Trophoblast cell (in vitro differentiated cells and primary cell): ENCODE data around the gene CKS1B.
A peak's percentile ranks its signal among the peaks of the same experiment; 100 is the strongest.
"Not testable (repeated sequence)": the region's sequence is repeated elsewhere in the genome, so short reads cannot be mapped to it uniquely, and the experiment has no call there.

Source experiments
- DNase-seq, 2 donors: peaks; one replicate each; pipeline ENCODE4 v3.0.0-alpha.2; 2016
- H2AFZ ChIP-seq: 2 replicates; pipeline ENCODE4 v1.6.1; 2013; ENCODE audit warnings: low read length, moderate library complexity, mild to moderate bottlenecking; ENCODE audit not compliant: insufficient read depth, poor library complexity
- H2AK5ac ChIP-seq: 2 replicates; pipeline ENCODE4 v1.6.1; 2013; ENCODE audit warnings: mild to moderate bottlenecking, low read length
- H2BK120ac ChIP-seq: 2 replicates; pipeline ENCODE4 v1.6.1; 2013; ENCODE audit warnings: low read length, mild to moderate bottlenecking, moderate library complexity; ENCODE audit not compliant: insufficient read depth, poor library complexity
- H2BK12ac ChIP-seq: 2 replicates; pipeline ENCODE4 v1.6.1; 2013; ENCODE audit warnings: mild to moderate bottlenecking, low read length, moderate library complexity
- H2BK5ac ChIP-seq: 2 replicates; pipeline ENCODE4 v1.6.1; 2013; ENCODE audit warnings: low read length, low read depth, moderate library complexity, mild to moderate bottlenecking; ENCODE audit not compliant: poor library complexity
- H3K14ac ChIP-seq: 2 replicates; pipeline ENCODE4 v1.6.1; 2013; ENCODE audit warnings: mild to moderate bottlenecking, low read length
- H3K18ac ChIP-seq: 2 replicates; pipeline ENCODE4 v1.6.1; 2013; ENCODE audit warnings: mild to moderate bottlenecking, low read length
- H3K23ac ChIP-seq: 2 replicates; pipeline ENCODE4 v1.6.1; 2013; ENCODE audit warnings: low read length
- H3K27ac ChIP-seq: 2 replicates; pipeline ENCODE4 v1.5.1; 2013; ENCODE audit warnings: low read depth, mild to moderate bottlenecking, inconsistent platforms, low read length, moderate library complexity
- H3K27me3 ChIP-seq: 2 replicates; pipeline ENCODE4 v1.6.1; 2013; ENCODE audit warnings: inconsistent platforms, mild to moderate bottlenecking, low read length, moderate library complexity; ENCODE audit not compliant: insufficient read depth
- H3K36me3 ChIP-seq, 2 experiments: 1 replicate in 1 of 2; 2 replicates in 1 of 2; pipeline ENCODE4 v1.6.1; 2013; ENCODE audit warnings: low read length in 2 of 2, mild to moderate bottlenecking in 2 of 2, moderate library complexity in 1 of 2; ENCODE audit not compliant: insufficient read depth in 2 of 2, control insufficient read depth in 1 of 2
- H3K4ac ChIP-seq: 2 replicates; pipeline ENCODE4 v1.6.1; 2013; ENCODE audit warnings: low read depth, mild to moderate bottlenecking, low read length, moderate library complexity
- H3K4me1 ChIP-seq, 2 experiments: 1 replicate in 1 of 2; 2 replicates in 1 of 2; pipeline ENCODE4 v1.6.1; 2013; ENCODE audit warnings: low read length in 2 of 2, mild to moderate bottlenecking in 2 of 2, moderate library complexity in 1 of 2; ENCODE audit not compliant: insufficient read depth in 2 of 2, control insufficient read depth in 1 of 2
- H3K4me2 ChIP-seq: 2 replicates; pipeline ENCODE4 v1.6.1; 2013; ENCODE audit warnings: inconsistent platforms, mild to moderate bottlenecking, low read length, moderate library complexity
- H3K4me3 ChIP-seq: 2 replicates; pipeline ENCODE4 v1.5.1; 2013; ENCODE audit warnings: mild to moderate bottlenecking, low read depth, low read length, inconsistent platforms
- H3K79me1 ChIP-seq: one replicate; pipeline ENCODE4 v1.6.1; 2013; ENCODE audit warnings: low read length
- H3K79me2 ChIP-seq: 2 replicates; pipeline ENCODE4 v1.6.1; 2013; ENCODE audit warnings: low read length, mild to moderate bottlenecking; ENCODE audit not compliant: control insufficient read depth, insufficient read depth, poor library complexity
- H3K9ac ChIP-seq: 2 replicates; pipeline ENCODE4 v1.6.1; 2013; ENCODE audit warnings: mild to moderate bottlenecking, low read length
- H3K9me3 ChIP-seq: 2 replicates; pipeline ENCODE4 v1.6.1; 2013; ENCODE audit warnings: low read depth, mild to moderate bottlenecking, control low read depth, inconsistent platforms, low read length; ENCODE audit not compliant: insufficient read depth
- H4K12ac ChIP-seq: 2 replicates; pipeline ENCODE4 v1.6.1; 2013; ENCODE audit warnings: low read depth, mild to moderate bottlenecking, low read length, moderate library complexity
- H4K8ac ChIP-seq: 2 replicates; pipeline ENCODE4 v1.6.1; 2013; ENCODE audit warnings: low read depth, mild to moderate bottlenecking, low read length, moderate library complexity
- H4K91ac ChIP-seq: one replicate; pipeline ENCODE4 v1.6.1; 2013; ENCODE audit warnings: low read depth, mild to moderate bottlenecking, low read length, moderate library complexity
- WGBS: extraction: QIAGEN DNeasy Blood & Tissue Kit; methylation state at CpG from one replicate; pipeline ENCODE4 v1.1.7; 2013; ENCODE audit warnings: missing lambda C conversion rate; ENCODE audit not compliant: insufficient read length, insufficient coverage; ENCODE audit errors: extremely low coverage; 5-methylcytosine and 5-hydroxymethylcytosine counted together

Gene CKS1B

GRCh38 chr1:154983776-154984466, 9.4 kb downstream of the CKS1B start:
- Histone ChIP-seq H3K4me2 (peak overlapping the region; percentile 86), H3K27me3 (no peaks in the 10 kb centered on the region), H3K9ac (peak overlapping the region; percentile 99), H3K4me3 (peak overlapping the region; percentile 79), H3K14ac (peak overlapping the region; percentile 36), H2AFZ (peak overlapping the region; percentile 10), H3K27ac (no peak overlapping the region), H2BK120ac (peak overlapping the region; percentile 3), H3K9me3 (peaks cover 2% of the 10 kb centered on the region), H3K18ac (no peak overlapping the region), H3K4me1 (peaks cover 3 to 6% of the 10 kb centered on the region in 2 experiments), H4K91ac (peak overlapping the region; percentile 53), H3K23ac (no peak overlapping the region), H3K79me1 (peaks cover 6% of the 10 kb centered on the region), H2BK5ac (no peak overlapping the region), H3K79me2 (peaks cover 7% of the 10 kb centered on the region), H4K8ac (peak overlapping the region; percentile 63), H2BK12ac (no peak overlapping the region), H3K36me3 (peaks cover 20 to 22% of the 10 kb centered on the region in 2 experiments), H3K4ac (peak overlapping the region; percentile 1), H2AK5ac (peak overlapping the region; percentile 8), H4K12ac (peak overlapping the region; percentile 68)
- no peak for DNase-seq
- no CpG with 5 or more reads among the region's 17 CpGs for WGBS

- H4K12ac ChIP-seq, H3K18ac ChIP-seq, H3K27me3 ChIP-seq, H3K4me3 ChIP-seq, H3K9ac ChIP-seq, H3K4me2 ChIP-seq, H2BK5ac ChIP-seq, H3K23ac ChIP-seq, H3K4ac ChIP-seq, H3K9me3 ChIP-seq, H2BK120ac ChIP-seq, H2AK5ac ChIP-seq, H3K14ac ChIP-seq, H4K91ac ChIP-seq, H3K79me1 ChIP-seq, H2AFZ ChIP-seq, H3K4me1 ChIP-seq, H3K79me2 ChIP-seq, H2BK12ac ChIP-seq, H4K8ac ChIP-seq: not testable (repeated sequence)
- WGBS = no CpG with 5 or more reads among the region's 4 CpGs
- DNase-seq = peak; percentile 86 to 91
- Histone ChIP-seq H3K36me3 (peaks cover 26 to 33% of the 10 kb centered on the region in 2 experiments), H3K27ac (peak overlapping the region; percentile 15)
These were observed 12.3 kb downstream of the CKS1B start for GRCh38 chr1:154986736-154987135.

DNA sequence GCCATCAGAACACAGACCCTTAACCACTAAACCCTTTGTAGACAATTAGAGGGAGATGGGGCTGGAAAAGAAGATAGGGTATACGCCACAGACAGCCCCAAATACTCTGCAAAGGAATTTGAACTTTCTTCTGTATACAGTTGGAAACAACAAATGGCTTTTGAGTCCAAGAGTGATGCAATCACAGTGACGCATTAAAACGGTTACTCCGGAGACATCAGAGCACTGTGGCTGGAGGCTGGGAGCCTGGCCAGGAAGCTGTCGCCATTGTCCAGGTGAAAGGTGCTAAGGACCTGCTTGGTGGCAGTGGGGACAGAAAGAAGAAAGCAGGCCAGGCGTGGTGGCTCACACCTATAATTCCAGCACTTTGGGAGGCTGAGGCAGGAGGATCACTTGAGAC, 12.8 kb downstream of the CKS1B start:
- H2AFZ ChIP-seq = no peak overlapping the region
- no peak overlapping the region for H3K4me3 ChIP-seq
- no CpG with 5 or more reads among the region's 6 CpGs for whole genome bisulfite sequencing
- H4K8ac ChIP-seq = no peak overlapping the region
- H3K9ac ChIP-seq = no peak overlapping the region
- no peak overlapping the region for H4K91ac ChIP-seq
- H3K14ac ChIP-seq = no peak overlapping the region
- peak; percentile 90 to 97 for DNase-seq
- H3K79me2 ChIP-seq = peaks cover 7% of the 10 kb centered on the region
- no peak overlapping the region for H2BK5ac ChIP-seq
- peaks cover 2% of the 10 kb centered on the region for H3K9me3 ChIP-seq
- H3K4me1 ChIP-seq = peaks cover 3 to 6% of the 10 kb centered on the region in 2 experiments
- H3K27ac ChIP-seq = peak overlapping the region; percentile 15
- H3K23ac ChIP-seq = no peak overlapping the region
- peaks cover 26 to 31% of the 10 kb centered on the region in 2 experiments for H3K36me3 ChIP-seq
- no peak overlapping the region for H2AK5ac ChIP-seq
- H4K12ac ChIP-seq = no peak overlapping the region
- peaks cover 6% of the 10 kb centered on the region for H3K79me1 ChIP-seq
- no peak overlapping the region for H3K4ac ChIP-seq
- no peaks in the 10 kb centered on the region for H3K27me3 ChIP-seq
- no peak overlapping the region for H3K4me2 ChIP-seq
- H2BK120ac ChIP-seq = no peak overlapping the region
- H2BK12ac ChIP-seq = no peak overlapping the region
- H3K18ac ChIP-seq = no peak overlapping the region

- Histone ChIP-seq H2BK5ac (no peak overlapping the region), H3K79me1 (peaks cover 6% of the 10 kb centered on the region), H3K14ac (no peak overlapping the region), H2AK5ac (no peak overlapping the region), H3K79me2 (peaks cover 6% of the 10 kb centered on the region), H4K8ac (no peak overlapping the region), H3K23ac (no peak overlapping the region), H4K91ac (no peak overlapping the region), H3K27me3 (no peaks in the 10 kb centered on the region), H4K12ac (no peak overlapping the region), H3K18ac (no peak overlapping the region), H3K4me3 (no peak overlapping the region), H3K36me3 (peaks cover 26 to 36% of the 10 kb centered on the region in 2 experiments), H3K4me1 (peaks cover 3 to 4% of the 10 kb centered on the region in 2 experiments), H3K9me3 (peaks cover 2% of the 10 kb centered on the region), H3K27ac (no peak overlapping the region), H2AFZ (no peak overlapping the region), H2BK12ac (no peak overlapping the region), H2BK120ac (no peak overlapping the region), H3K4me2 (no peak overlapping the region), H3K9ac (no peak overlapping the region), H3K4ac (no peak overlapping the region)
- DNase-seq = no peak
- WGBS = no CpG with 5 or more reads among the region's 17 CpGs
These were observed 13.8 kb downstream of the CKS1B start for GRCh38 chr1:154988058-154988954.
